Mesendoderm (in vitro differentiated cells): Measurements from ENCODE around the gene INVS. TPM values are rescaled to one million over a fixed set of nuclear protein-coding genes. Genes with fewer than 3 reads are reported as not detected.

Source experiments
- DNase-seq: peaks from one replicate; pipeline ENCODE4 v3.0.0; 2013
- H2AK5ac ChIP-seq: 2 replicates; pipeline ENCODE4 v1.6.1; 2013; ENCODE audit warnings: low read length, inconsistent platforms
- H2BK120ac ChIP-seq: 2 replicates; pipeline ENCODE4 v1.6.1; 2013; ENCODE audit warnings: low read depth, mild to moderate bottlenecking, low read length, moderate library complexity, mixed read lengths
- H2BK15ac ChIP-seq: replicated peaks from 2 replicates; pipeline ENCODE4 v1.6.1; 2013; ENCODE audit warnings: low read depth, mild to moderate bottlenecking, moderate library complexity
- H2BK5ac ChIP-seq: 2 replicates; pipeline ENCODE4 v1.6.1; 2013; ENCODE audit warnings: low read length, inconsistent platforms
- H3K18ac ChIP-seq: 2 replicates; pipeline ENCODE4 v1.6.1; 2013; ENCODE audit warnings: mild to moderate bottlenecking, low read length, mixed read lengths
- H3K23ac ChIP-seq: one replicate; pipeline ENCODE4 v1.6.1; 2013; ENCODE audit warnings: low read length
- H3K27ac ChIP-seq: 2 replicates; pipeline ENCODE4 v1.5.1; 2013; ENCODE audit warnings: low read depth, mild to moderate bottlenecking, inconsistent platforms, low read length, moderate library complexity
- H3K27me3 ChIP-seq: 2 replicates; pipeline ENCODE4 v1.6.1; 2013; ENCODE audit warnings: low read length, control low read depth, mild to moderate bottlenecking, inconsistent platforms; ENCODE audit not compliant: insufficient read depth, poor library complexity
- H3K36me3 ChIP-seq: 2 replicates; pipeline ENCODE4 v1.6.1; 2013; ENCODE audit warnings: low read length, inconsistent platforms; ENCODE audit not compliant: control insufficient read depth, insufficient read depth
- H3K4ac ChIP-seq: one replicate; pipeline ENCODE4 v1.6.1; 2013; ENCODE audit warnings: low read depth, mild to moderate bottlenecking, low read length, moderate library complexity
- H3K4me1 ChIP-seq: 2 replicates; pipeline ENCODE4 v1.6.1; 2013; ENCODE audit warnings: low read depth, low read length, inconsistent platforms; ENCODE audit not compliant: control insufficient read depth
- H3K4me2 ChIP-seq: 2 replicates; pipeline ENCODE4 v1.6.1; 2013; ENCODE audit warnings: low read length
- H3K4me3 ChIP-seq: 2 replicates; pipeline ENCODE4 v1.5.1; 2013; ENCODE audit warnings: mild to moderate bottlenecking, low read length
- H3K56ac ChIP-seq: one replicate; pipeline ENCODE4 v1.6.1; 2013; ENCODE audit warnings: low read length
- H3K79me1 ChIP-seq: 2 replicates; pipeline ENCODE4 v1.6.1; 2013; ENCODE audit warnings: low read length, inconsistent platforms
- H3K79me2 ChIP-seq: 2 replicates; pipeline ENCODE4 v1.6.1; 2013; ENCODE audit warnings: mild to moderate bottlenecking, low read length; ENCODE audit not compliant: control insufficient read depth, insufficient read depth
- H3K9ac ChIP-seq: 2 replicates; pipeline ENCODE4 v1.6.1; 2013; ENCODE audit warnings: low read length, inconsistent platforms
- H4K5ac ChIP-seq: one replicate; pipeline ENCODE4 v1.6.1; 2013; ENCODE audit warnings: low read length
- H4K8ac ChIP-seq: one replicate; pipeline ENCODE4 v1.6.1; 2013; ENCODE audit warnings: low read depth, mild to moderate bottlenecking, control low read depth, low read length, moderate library complexity
- WGBS: extraction: QIAGEN DNeasy Blood & Tissue Kit; methylation state at CpG from one replicate; pipeline ENCODE4 v1.1.7; 2013; ENCODE audit warnings: low lambda C conversion rate, missing lambda C conversion rate; ENCODE audit not compliant: insufficient coverage; ENCODE audit errors: extremely low coverage; 5-methylcytosine and 5-hydroxymethylcytosine counted together
- small RNA-seq: library from polyadenylated mRNA; stranded (forward); fragments of <200 nt; extraction: miRNeasy Mini kit (QIAGEN cat#:217004); gene quantifications from one replicate; pipeline ENCODE3, GENCODE V24; 2013; ENCODE audit not compliant: insufficient read depth

The INVS gene

DNA sequence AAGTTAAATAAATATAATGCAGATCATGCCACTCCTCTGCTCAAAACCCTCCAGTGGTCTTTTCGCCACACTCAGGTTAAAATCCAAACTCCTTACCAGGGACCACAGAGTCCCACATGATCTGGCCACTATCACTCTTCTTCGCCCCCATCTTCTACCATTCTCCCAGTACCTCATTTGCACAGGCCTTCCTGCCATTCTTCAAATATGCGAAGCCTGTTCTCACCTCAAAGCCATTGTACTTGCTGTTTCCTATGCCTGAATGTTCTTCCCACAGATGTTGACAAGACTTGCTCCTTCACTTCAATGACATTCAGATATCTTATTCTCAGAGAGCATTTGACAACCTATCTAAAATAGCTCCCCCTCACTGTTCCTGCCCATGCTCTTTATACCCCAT is 242.8 kb downstream of the INVS start:
- Histone ChIP-seq H3K36me3 (peaks cover 4% of the 10 kb centered on the region), H3K4me1 (peaks cover 1% of the 10 kb centered on the region), H3K27ac (no peak overlapping the region), H3K56ac (no peak overlapping the region), H3K9ac (no peak overlapping the region), H3K27me3 (peaks cover 2% of the 10 kb centered on the region), H3K23ac (no peak overlapping the region), H3K79me2 (peaks cover 40% of the 10 kb centered on the region), H3K79me1 (peaks cover 4% of the 10 kb centered on the region), H2BK15ac (no peak overlapping the region), H3K4me2 (no peak overlapping the region), H2AK5ac (no peak overlapping the region), H2BK5ac (no peak overlapping the region), H3K18ac (no peak overlapping the region), H4K8ac (no peak overlapping the region), H4K5ac (no peak overlapping the region), H2BK120ac (no peak overlapping the region), H3K4ac (no peak overlapping the region), H3K4me3 (no peak overlapping the region)
- DNase-seq = peak; percentile 70
- WGBS = no CpG with 5 or more reads among the region's 3 CpGs

DNA sequence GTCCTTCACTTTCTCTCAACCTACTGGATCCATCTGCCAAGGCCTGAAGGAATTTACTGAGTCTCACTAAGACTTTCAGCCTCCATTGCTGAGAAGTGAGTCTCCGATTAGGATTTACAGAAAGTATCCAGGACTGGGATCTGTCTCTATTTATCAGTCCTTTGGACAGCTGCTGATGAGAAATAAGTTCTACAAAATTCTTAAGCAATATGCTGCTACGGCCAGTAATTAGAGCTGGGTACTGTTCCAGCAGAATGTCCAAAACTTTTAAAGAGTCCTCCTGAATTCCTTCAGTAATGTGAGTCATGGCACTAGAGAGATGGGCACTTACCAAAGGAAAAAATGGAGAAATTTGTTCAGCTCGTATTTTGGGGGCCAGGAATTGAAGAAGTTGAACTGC is 247.8 kb downstream of the INVS start:
- WGBS = no CpG with 5 or more reads among the region's 3 CpGs
- no peak overlapping the region for H4K5ac ChIP-seq

DNA sequence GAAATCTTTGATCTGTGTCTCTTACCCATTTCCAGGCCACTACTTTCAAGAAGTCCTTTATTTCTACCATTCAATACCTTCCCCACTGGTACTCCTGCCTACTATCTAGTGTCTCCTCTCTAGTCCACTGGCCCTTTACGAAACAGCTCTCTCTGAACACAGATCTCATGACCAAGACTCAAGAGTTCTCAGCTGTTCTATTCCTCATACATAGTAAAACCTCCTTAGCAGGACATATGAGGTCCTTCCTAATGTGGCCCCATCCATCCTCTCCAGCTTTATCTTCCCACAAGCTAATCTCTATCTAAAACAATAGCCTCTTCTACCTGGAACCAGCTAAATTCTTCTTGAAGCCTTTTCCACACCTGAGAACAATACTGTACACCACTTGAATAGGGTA is 251.1 kb downstream of the INVS start:
- Histone ChIP-seq H3K4ac (no peak overlapping the region), H3K4me1 (peaks cover 8% of the 10 kb centered on the region), H3K79me2 (peaks cover 54% of the 10 kb centered on the region), H3K18ac (no peak overlapping the region), H3K23ac (no peak overlapping the region), H3K27ac (no peak overlapping the region), H3K4me2 (peak overlapping the region; percentile 1), H3K36me3 (peaks cover 2% of the 10 kb centered on the region), H2BK120ac (no peak overlapping the region), H2AK5ac (no peak overlapping the region), H3K4me3 (no peak overlapping the region), H2BK5ac (no peak overlapping the region), H4K5ac (no peak overlapping the region), H3K9ac (peak overlapping the region; percentile 0), H3K56ac (no peak overlapping the region), H2BK15ac (no peak overlapping the region), H3K79me1 (no peaks in the 10 kb centered on the region), H3K27me3 (no peaks in the 10 kb centered on the region), H4K8ac (no peak overlapping the region)
- no CpG with 5 or more reads among the region's 1 CpG for WGBS
- no peak for DNase-seq

More for the DNA sequence above, 247.8 kb downstream of the INVS start:
- no peaks in the 10 kb centered on the region for H3K79me1 ChIP-seq
- DNase-seq = no peak
- no peak overlapping the region for H3K56ac ChIP-seq
- peaks cover 55% of the 10 kb centered on the region for H3K79me2 ChIP-seq
- no peak overlapping the region for H3K27ac ChIP-seq
- H3K18ac ChIP-seq = no peak overlapping the region
- no peak overlapping the region for H3K4me3 ChIP-seq
- no peak overlapping the region for H2BK5ac ChIP-seq
- peaks cover 8% of the 10 kb centered on the region for H3K4me1 ChIP-seq
- no peak overlapping the region for H2AK5ac ChIP-seq
- H3K27me3 ChIP-seq = no peaks in the 10 kb centered on the region
- no peak overlapping the region for H3K9ac ChIP-seq
- H3K23ac ChIP-seq = no peak overlapping the region
- H3K36me3 ChIP-seq = peaks cover 2% of the 10 kb centered on the region
- H2BK15ac ChIP-seq = no peak overlapping the region
- H3K4ac ChIP-seq = no peak overlapping the region
- H4K8ac ChIP-seq = no peak overlapping the region
- no peak overlapping the region for H2BK120ac ChIP-seq
- no peak overlapping the region for H3K4me2 ChIP-seq

Small RNAs within 50 kb of the gene (small RNA-seq; reads per million reads assigned to genes)
- not detected for gene RN7SL75P
